Neural cell (in vitro differentiated cells): ENCODE results near the gene LAMC2. TPM values are rescaled to one million over a fixed set of nuclear protein-coding genes. Genes with fewer than 3 reads are reported as not detected.

ENCODE experiments used
- H2AFZ ChIP-seq: fragments of 200-600, 300-800 bp; sonication (generic), shearing (Covaris generic); 2 replicates; pipeline ENCODE4 v1.6.0; 2014; ENCODE audit warnings: low read depth, mild to moderate bottlenecking, antibody characterized with exemption, low read length, moderate library complexity
- H3F3A ChIP-seq: fragments of 200-600 bp; shearing (Covaris generic); 2 replicates; pipeline ENCODE4 v1.6.1; 2016; ENCODE audit warnings: mild to moderate bottlenecking, moderate library complexity, mixed read lengths, antibody characterized with exemption, low read length; ENCODE audit not compliant: insufficient read depth, poor library complexity, severe bottlenecking
- H3K27ac ChIP-seq: fragments of 200-600, 300-800 bp; sonication (generic), shearing (Covaris generic); 2 replicates; pipeline ENCODE4 v1.5.1; 2014; ENCODE audit warnings: mild to moderate bottlenecking, low read length, moderate library complexity
- H3K27me3 ChIP-seq: fragments of 300-800, 200-600 bp; sonication (generic), shearing (Covaris generic); 2 replicates; pipeline ENCODE4 v1.6.0; 2014; ENCODE audit warnings: mild to moderate bottlenecking, low read depth, low read length, moderate library complexity; ENCODE audit not compliant: insufficient read depth
- H3K36me3 ChIP-seq: fragments of 300-800, 200-600 bp; sonication (generic), shearing (Covaris generic); 2 replicates; pipeline ENCODE4 v1.5.1; 2014; ENCODE audit warnings: mild to moderate bottlenecking, antibody characterized with exemption, low read length, moderate library complexity; ENCODE audit not compliant: insufficient read depth
- H3K4me2 ChIP-seq: fragments of 300-800, 200-600 bp; sonication (generic), shearing (Covaris generic); 2 replicates; pipeline ENCODE4 v1.6.0; 2014; ENCODE audit warnings: mild to moderate bottlenecking, low read length
- H3K4me3 ChIP-seq: fragments of 300-800, 200-600 bp; sonication (generic), shearing (Covaris generic); 2 replicates; pipeline ENCODE4 v1.5.1; 2014; ENCODE audit warnings: mild to moderate bottlenecking, low read length, moderate library complexity
- H3K79me2 ChIP-seq: fragments of 200-600 bp; shearing (Covaris generic); replicated peaks from 2 replicates; pipeline ENCODE4 v1.6.0; 2014; ENCODE audit warnings: mild to moderate bottlenecking, low read length, moderate library complexity; ENCODE audit not compliant: insufficient read depth
- H3K9ac ChIP-seq: fragments of 300-800, 200-600 bp; sonication (generic), shearing (Covaris generic); 2 replicates; pipeline ENCODE4 v1.6.1; 2016; ENCODE audit warnings: mild to moderate bottlenecking, low read length, mixed read lengths
- H3K9me2 ChIP-seq: fragments of 200-600 bp; shearing (Covaris generic); 2 replicates; pipeline ENCODE4 v1.6.1; 2016; ENCODE audit warnings: mild to moderate bottlenecking, low read length, mixed read lengths; ENCODE audit not compliant: insufficient read depth
- H3K9me3 ChIP-seq: fragments of 200-600, 300-800 bp; sonication (generic), shearing (Covaris generic); 2 replicates; pipeline ENCODE4 v1.6.1; 2016; ENCODE audit warnings: mild to moderate bottlenecking, mixed run types, low read length, moderate library complexity, mixed read lengths
- H4K20me1 ChIP-seq: fragments of 200-600 bp; shearing (Covaris generic); 2 replicates; pipeline ENCODE4 v1.6.1; 2016; ENCODE audit warnings: mild to moderate bottlenecking, mixed run types; ENCODE audit not compliant: insufficient read depth
- CTCF ChIP-seq: fragments of 450-650 bp; IDR thresholded peaks from 2 replicates; pipeline ENCODE4 v1.5.1; 2014; ENCODE audit warnings: antibody characterized with exemption, mild to moderate bottlenecking, moderate library complexity; ENCODE audit not compliant: poor library complexity, severe bottlenecking
- EP300 ChIP-seq: fragments of 450-650 bp; conservative IDR thresholded peaks from 2 replicates; pipeline ENCODE4 v1.6.1; 2014; ENCODE audit warnings: antibody characterized with exemption, mild to moderate bottlenecking, moderate library complexity; ENCODE audit not compliant: poor library complexity, severe bottlenecking
- EZH2 ChIP-seq: fragments of 200-600, 300-800 bp; shearing (Covaris generic), sonication (generic); IDR thresholded peaks from 2 replicates; pipeline ENCODE4 v1.6.1; 2014; ENCODE audit warnings: antibody characterized with exemption, low read length, borderline replicate concordance, mild to moderate bottlenecking; ENCODE audit not compliant: insufficient read depth, poor library complexity, severe bottlenecking
- MXI1 ChIP-seq: fragments of 450-650 bp; conservative IDR thresholded peaks from 2 replicates; pipeline ENCODE4 v1.6.1; 2014; ENCODE audit warnings: antibody characterized with exemption, mild to moderate bottlenecking; ENCODE audit not compliant: poor library complexity, severe bottlenecking
- POLR2AphosphoS5 ChIP-seq: IDR thresholded peaks from 2 replicates; pipeline ENCODE4 v1.6.1; 2012
- RAD21 ChIP-seq: fragments of 450-650 bp; conservative IDR thresholded peaks from 2 replicates; pipeline ENCODE4 v1.6.1; 2014; ENCODE audit warnings: antibody characterized with exemption, mild to moderate bottlenecking, moderate library complexity
- SMC3 ChIP-seq: fragments of 450-650 bp; conservative IDR thresholded peaks from 2 replicates; pipeline ENCODE4 v1.6.1; 2014; ENCODE audit warnings: antibody characterized with exemption, mild to moderate bottlenecking, moderate library complexity; ENCODE audit not compliant: poor library complexity
- TAF1 ChIP-seq: IDR thresholded peaks from 2 replicates; pipeline ENCODE4 v1.6.1; 2012; ENCODE audit warnings: low read depth
- polyA plus RNA-seq: library from polyadenylated mRNA; depleted of rRNA; stranded (reverse); fragments of >200 nt; gene quantifications from 2 replicates; pipeline ENCODE4 v1.2.3, GENCODE V29; 2014
- TF ChIP-seq, protein P1 (sequence below): IDR thresholded peaks from 2 replicates; pipeline ENCODE4 v1.6.1; 2012; ENCODE audit warnings: borderline replicate concordance

Gene LAMC2
- polyA plus RNA-seq, 1 donor from 2014 or later = 0.67 TPM

DNA sequence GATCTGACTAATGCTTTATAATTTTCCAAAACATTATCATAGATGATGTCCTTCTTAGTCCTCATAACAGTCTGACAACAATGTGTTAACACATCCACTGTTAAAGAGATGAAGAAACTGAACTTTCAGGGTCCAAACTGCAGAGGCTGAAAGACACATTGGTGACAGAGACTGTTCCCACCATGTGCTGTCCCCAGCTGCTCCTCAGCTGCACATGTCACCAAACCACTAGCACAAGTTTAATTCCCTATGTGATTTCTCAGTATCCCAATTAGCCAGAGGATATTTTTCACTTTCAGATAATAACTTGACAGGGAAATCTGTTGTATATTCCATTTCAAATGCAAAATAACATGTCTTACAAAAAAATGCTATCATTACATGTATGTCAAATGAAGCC, 24.6 kb downstream of the LAMC2 start:
- no peak for TF ChIP-seq EP300
- no peak for TF ChIP-seq EZH2
- TF ChIP-seq CTCF = no peak
- no peak for TF ChIP-seq SMC3
- TF ChIP-seq TAF1 = no peak
- no peak for TF ChIP-seq POLR2AphosphoS5
- TF ChIP-seq MXI1 = no peak
- no peak for TF ChIP-seq RAD21
- TF ChIP-seq, protein P1, sequence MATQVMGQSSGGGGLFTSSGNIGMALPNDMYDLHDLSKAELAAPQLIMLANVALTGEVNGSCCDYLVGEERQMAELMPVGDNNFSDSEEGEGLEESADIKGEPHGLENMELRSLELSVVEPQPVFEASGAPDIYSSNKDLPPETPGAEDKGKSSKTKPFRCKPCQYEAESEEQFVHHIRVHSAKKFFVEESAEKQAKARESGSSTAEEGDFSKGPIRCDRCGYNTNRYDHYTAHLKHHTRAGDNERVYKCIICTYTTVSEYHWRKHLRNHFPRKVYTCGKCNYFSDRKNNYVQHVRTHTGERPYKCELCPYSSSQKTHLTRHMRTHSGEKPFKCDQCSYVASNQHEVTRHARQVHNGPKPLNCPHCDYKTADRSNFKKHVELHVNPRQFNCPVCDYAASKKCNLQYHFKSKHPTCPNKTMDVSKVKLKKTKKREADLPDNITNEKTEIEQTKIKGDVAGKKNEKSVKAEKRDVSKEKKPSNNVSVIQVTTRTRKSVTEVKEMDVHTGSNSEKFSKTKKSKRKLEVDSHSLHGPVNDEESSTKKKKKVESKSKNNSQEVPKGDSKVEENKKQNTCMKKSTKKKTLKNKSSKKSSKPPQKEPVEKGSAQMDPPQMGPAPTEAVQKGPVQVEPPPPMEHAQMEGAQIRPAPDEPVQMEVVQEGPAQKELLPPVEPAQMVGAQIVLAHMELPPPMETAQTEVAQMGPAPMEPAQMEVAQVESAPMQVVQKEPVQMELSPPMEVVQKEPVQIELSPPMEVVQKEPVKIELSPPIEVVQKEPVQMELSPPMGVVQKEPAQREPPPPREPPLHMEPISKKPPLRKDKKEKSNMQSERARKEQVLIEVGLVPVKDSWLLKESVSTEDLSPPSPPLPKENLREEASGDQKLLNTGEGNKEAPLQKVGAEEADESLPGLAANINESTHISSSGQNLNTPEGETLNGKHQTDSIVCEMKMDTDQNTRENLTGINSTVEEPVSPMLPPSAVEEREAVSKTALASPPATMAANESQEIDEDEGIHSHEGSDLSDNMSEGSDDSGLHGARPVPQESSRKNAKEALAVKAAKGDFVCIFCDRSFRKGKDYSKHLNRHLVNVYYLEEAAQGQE = no peak
- Histone ChIP-seq H3K27me3 (no peaks in the 10 kb centered on the region), H3F3A (no peaks in the 10 kb centered on the region), H3K9ac (no peak overlapping the region), H3K4me2 (no peak overlapping the region), H3K4me3 (no peak overlapping the region), H4K20me1 (no peaks in the 10 kb centered on the region), H3K9me3 (no peaks in the 10 kb centered on the region), H3K79me2 (no peaks in the 10 kb centered on the region), H3K36me3 (no peaks in the 10 kb centered on the region), H3K9me2 (no peaks in the 10 kb centered on the region), H3K27ac (no peak overlapping the region), H2AFZ (no peak overlapping the region)

- Histone ChIP-seq H4K20me1 (no peaks in the 10 kb centered on the region), H3K4me2 (no peak overlapping the region), H3K9ac (no peak overlapping the region), H3K36me3 (no peaks in the 10 kb centered on the region), H3F3A (no peaks in the 10 kb centered on the region), H3K4me3 (no peak overlapping the region), H3K79me2 (no peaks in the 10 kb centered on the region), H3K27me3 (no peaks in the 10 kb centered on the region), H3K9me3 (no peaks in the 10 kb centered on the region), H3K9me2 (no peaks in the 10 kb centered on the region), H2AFZ (no peak overlapping the region), H3K27ac (no peak overlapping the region)
- TF ChIP-seq RAD21 (no peak), CTCF (no peak), SMC3 (no peak), EZH2 (no peak), EP300 (no peak), TAF1 (no peak), MXI1 (no peak), POLR2AphosphoS5 (no peak)
- TF ChIP-seq, protein P1 = no peak
These were observed 26.8 kb downstream of the LAMC2 start for GRCh38 chr1:183212870-183213269.
